ENCODE data around the gene RAPH1. TPM values are rescaled to one million over a fixed set of nuclear protein-coding genes. Genes with fewer than 3 reads are reported as not detected.
A peak's percentile ranks its signal among the peaks of the same experiment; 100 is the strongest.

RAPH1 gene
- 13.8 TPM for total RNA-seq
- long read RNA-seq, partial matches to known transcripts: 0 of 3 reads
- long read RNA-seq, other reads (novel, unspliced or antisense): 3 of 3 reads

- ATAC-seq (peak; percentile 95), DNase-seq (peak; percentile 94)
Observed at GRCh38 chr2:203535078-203535783, at the start of gene RAPH1. TSS of gene RAPH1 (minus strand) at chr2:203535301. CDS start at chr2:203495353, 39,948 bp downstream.

GRCh38 chr2:203584784-203585183 lies 49.7 kb upstream of the RAPH1 start:
- DNase-seq: no peak
- no peak for ATAC-seq
- intact Hi-C loops (cut with micrococcal nuclease): no loop called here

More at GRCh38 chr2:203535078-203535783, at the start of gene RAPH1:
- intact Hi-C loops (cut with micrococcal nuclease): no loop called here

GRCh38 chr2:203583701-203584100 lies 48.6 kb upstream of the RAPH1 start:
- peak; percentile 88 for ATAC-seq
- intact Hi-C loops (cut with micrococcal nuclease): no loop called here
- DNase-seq: no peak

GRCh38 chr2:203583084-203583695 lies 48.1 kb upstream of the RAPH1 start:
- ATAC-seq (no peak), DNase-seq (no peak)
- intact Hi-C loops (cut with micrococcal nuclease): no loop called here

GRCh38 chr2:203582468-203582867 lies 47.4 kb upstream of the RAPH1 start:
- ATAC-seq (peak; percentile 67), DNase-seq (no peak)
- intact Hi-C loops (cut with micrococcal nuclease): no loop called here

GRCh38 chr2:203580844-203581243 lies 45.7 kb upstream of the RAPH1 start:
- intact Hi-C loops (cut with micrococcal nuclease): no loop called here
- ATAC-seq: no peak
- no peak for DNase-seq

- intact Hi-C loops (cut with micrococcal nuclease): no loop called here
- no peak for ATAC-seq
- DNase-seq: no peak
Observed at GRCh38 chr2:203579730-203580129, 44.6 kb upstream of the RAPH1 start.

GRCh38 chr2:203578759-203579643 lies 43.9 kb upstream of the RAPH1 start:
- intact Hi-C loops (cut with micrococcal nuclease): no loop called here
- ATAC-seq (peak; percentile 36), DNase-seq (no peak)

- DNase-seq (no peak), ATAC-seq (no peak)
- intact Hi-C loops (cut with micrococcal nuclease): no loop called here
Observed at GRCh38 chr2:203574824-203575223, 39.7 kb upstream of the RAPH1 start.

GRCh38 chr2:203572316-203572715 lies 37.2 kb upstream of the RAPH1 start:
- ATAC-seq: no peak
- intact Hi-C loops (cut with micrococcal nuclease): no loop called here
- no peak for DNase-seq

- ATAC-seq: no peak
- intact Hi-C loops (cut with micrococcal nuclease): no loop called here
- no peak for DNase-seq
Observed at GRCh38 chr2:203569677-203570316, 34.7 kb upstream of the RAPH1 start.

- DNase-seq: no peak
- intact Hi-C loops (cut with micrococcal nuclease): no loop called here
- ATAC-seq: no peak
Observed at GRCh38 chr2:203567691-203568090, 32.6 kb upstream of the RAPH1 start.

- no peak for DNase-seq
- ATAC-seq: no peak
- intact Hi-C loops (cut with micrococcal nuclease): no loop called here
Observed at GRCh38 chr2:203566161-203566560, 31.1 kb upstream of the RAPH1 start.

GRCh38 chr2:203565076-203565475 lies 30.0 kb upstream of the RAPH1 start:
- intact Hi-C loops (cut with micrococcal nuclease): no loop called here
- DNase-seq (no peak), ATAC-seq (no peak)

- intact Hi-C loops (cut with micrococcal nuclease): no loop called here
- ATAC-seq (peak; percentile 94), DNase-seq (no peak)
Observed at GRCh38 chr2:203562268-203562667, 27.2 kb upstream of the RAPH1 start.

- DNase-seq (no peak), ATAC-seq (no peak)
- intact Hi-C loops (cut with micrococcal nuclease): no loop called here
Observed at GRCh38 chr2:203559641-203560040, 24.5 kb upstream of the RAPH1 start.

GRCh38 chr2:203553784-203554183 lies 18.7 kb upstream of the RAPH1 start:
- intact Hi-C loops (cut with micrococcal nuclease): no loop called here
- DNase-seq (no peak), ATAC-seq (no peak)

GRCh38 chr2:203551778-203552177 lies 16.7 kb upstream of the RAPH1 start:
- no peak for DNase-seq
- intact Hi-C loops (cut with micrococcal nuclease): no loop called here
- peak; percentile 34 for ATAC-seq

- ATAC-seq: no peak
- intact Hi-C loops (cut with micrococcal nuclease): no loop called here
Observed at GRCh38 chr2:203550266-203550665, 15.2 kb upstream of the RAPH1 start.

More at GRCh38 chr2:203550266-203550665, 15.2 kb upstream of the RAPH1 start:
- no peak for DNase-seq

Data from left ventricle myocardium superior (tissue), 1 donor.